Smooth muscle cell (in vitro differentiated cells): Measurements from ENCODE around the gene SLC35B2. TPM values are rescaled to one million over a fixed set of nuclear protein-coding genes. Genes with fewer than 3 reads are reported as not detected.

ENCODE experiments used
- DNase-seq: peaks from one replicate; lab custom pipeline; 2025; ENCODE audit not compliant: unreplicated experiment; lab: John Stamatoyannopoulos, UW
- H2AFZ ChIP-seq: fragments of 200-600 bp; sonication (generic); 2 replicates; pipeline ENCODE4 v1.6.0; 2016; ENCODE audit warnings: antibody characterized with exemption, low read depth, mild to moderate bottlenecking
- H3F3A ChIP-seq: fragments of 200-600 bp; sonication (generic); 2 replicates; pipeline ENCODE4 v1.6.0; 2017; ENCODE audit warnings: antibody characterized with exemption, low read depth
- H3K27ac ChIP-seq: fragments of 200-600 bp; sonication (generic); 2 replicates; pipeline ENCODE4 v1.5.1; 2016; ENCODE audit warnings: low read depth, mild to moderate bottlenecking
- H3K27me3 ChIP-seq: fragments of 200-600 bp; sonication (generic); 2 replicates; pipeline ENCODE4 v1.6.1; 2016; ENCODE audit warnings: low read depth, mild to moderate bottlenecking
- H3K36me3 ChIP-seq: fragments of 200-600 bp; sonication (generic); 2 replicates; pipeline ENCODE4 v1.5.1; 2016; ENCODE audit warnings: low read depth
- H3K4me1 ChIP-seq: fragments of 200-600 bp; sonication (generic); 2 replicates; pipeline ENCODE4 v1.5.1; 2016; ENCODE audit warnings: low read depth
- H3K4me2 ChIP-seq: fragments of 200-600 bp; sonication (generic); 2 replicates; pipeline ENCODE4 v1.6.0; 2016; ENCODE audit warnings: mild to moderate bottlenecking
- H3K4me3 ChIP-seq: fragments of 200-600 bp; sonication (generic); 2 replicates; pipeline ENCODE4 v1.5.1; 2016; ENCODE audit warnings: mild to moderate bottlenecking
- H3K79me2 ChIP-seq: fragments of 200-600 bp; sonication (generic); 2 replicates; pipeline ENCODE4 v1.6.0; 2016; ENCODE audit warnings: low read depth, mild to moderate bottlenecking
- H3K9ac ChIP-seq: fragments of 200-600 bp; sonication (generic); 2 replicates; pipeline ENCODE4 v1.6.0; 2016; ENCODE audit warnings: low read depth
- H3K9me3 ChIP-seq: fragments of 200-600 bp; sonication (generic); replicated peaks from 2 replicates; pipeline ENCODE4 v1.5.1; 2016; ENCODE audit warnings: low read depth
- H4K20me1 ChIP-seq: fragments of 200-600 bp; sonication (generic); 2 replicates; pipeline ENCODE4 v1.6.0; 2016; ENCODE audit warnings: low read depth
- WGBS: methylation state at CpG from one replicate; pipeline ENCODE4 v1.1.7; 2016; ENCODE audit warnings: low lambda C conversion rate; 5-methylcytosine and 5-hydroxymethylcytosine counted together
- polyA plus RNA-seq: library from polyadenylated mRNA; unstranded; fragments of >200 nt; fragmentation: Nextera tagmentation; extraction: Ambion mirVana; gene quantifications from 2 replicates; pipeline ENCODE4 v1.2.1, GENCODE V29; 2016
- total RNA-seq: library from RNA; depleted of rRNA; stranded (reverse); fragments of >200 nt; gene quantifications from 2 replicates; pipeline ENCODE4 v1.2.3, GENCODE V29; 2014
- TF ChIP-seq, protein P1 (sequence below): fragments of 200-600 bp; sonication (generic); IDR thresholded peaks from 2 replicates; pipeline ENCODE4 v1.5.1; 2017; ENCODE audit warnings: borderline replicate concordance, mild to moderate bottlenecking, antibody characterized with exemption; ENCODE audit not compliant: insufficient read depth, poor library complexity, severe bottlenecking

SLC35B2 gene
- total and polyA plus RNA-seq, 2 experiments from 2014 or later, result 68.6 to 112 TPM

DNA sequence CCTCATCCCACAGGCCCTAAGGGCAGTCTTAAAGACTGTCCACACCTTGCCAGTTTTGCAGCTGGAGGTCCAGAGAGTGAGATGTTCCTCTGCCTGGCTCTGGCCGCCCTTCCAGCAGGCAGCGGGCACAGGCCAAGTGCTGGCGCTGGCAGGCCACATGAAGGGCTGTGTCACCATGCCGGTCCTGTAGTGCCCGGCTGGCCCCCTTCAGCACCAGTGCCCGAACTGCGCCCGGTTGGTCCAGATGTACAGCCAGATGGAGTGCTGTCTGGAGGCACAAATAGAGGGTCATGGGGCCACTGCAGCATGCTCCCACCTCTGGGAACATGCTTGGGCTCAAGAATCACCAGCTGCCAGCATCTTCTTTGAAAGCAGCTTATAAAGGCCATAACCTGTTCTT lies 4.3 kb upstream of the SLC35B2 start:
- no peak overlapping the region for H3K9ac ChIP-seq
- peaks cover 21% of the 10 kb centered on the region for H3K79me2 ChIP-seq
- no peak overlapping the region for H3K4me3 ChIP-seq
- no peak overlapping the region for H3K27ac ChIP-seq
- H4K20me1 ChIP-seq, result peaks cover 14% of the 10 kb centered on the region
- 98% methylated on average over 8 of the region's 8 CpGs for WGBS
- no peak overlapping the region for H3K4me2 ChIP-seq
- no peak for DNase-seq
- H3K4me1 ChIP-seq, result peaks cover 27% of the 10 kb centered on the region
- no peaks in the 10 kb centered on the region for H3K27me3 ChIP-seq
- H3K9me3 ChIP-seq, result no peaks in the 10 kb centered on the region
- H3F3A ChIP-seq, result peaks cover 10% of the 10 kb centered on the region
- no peaks in the 10 kb centered on the region for H3K36me3 ChIP-seq
- TF ChIP-seq, protein P1, sequence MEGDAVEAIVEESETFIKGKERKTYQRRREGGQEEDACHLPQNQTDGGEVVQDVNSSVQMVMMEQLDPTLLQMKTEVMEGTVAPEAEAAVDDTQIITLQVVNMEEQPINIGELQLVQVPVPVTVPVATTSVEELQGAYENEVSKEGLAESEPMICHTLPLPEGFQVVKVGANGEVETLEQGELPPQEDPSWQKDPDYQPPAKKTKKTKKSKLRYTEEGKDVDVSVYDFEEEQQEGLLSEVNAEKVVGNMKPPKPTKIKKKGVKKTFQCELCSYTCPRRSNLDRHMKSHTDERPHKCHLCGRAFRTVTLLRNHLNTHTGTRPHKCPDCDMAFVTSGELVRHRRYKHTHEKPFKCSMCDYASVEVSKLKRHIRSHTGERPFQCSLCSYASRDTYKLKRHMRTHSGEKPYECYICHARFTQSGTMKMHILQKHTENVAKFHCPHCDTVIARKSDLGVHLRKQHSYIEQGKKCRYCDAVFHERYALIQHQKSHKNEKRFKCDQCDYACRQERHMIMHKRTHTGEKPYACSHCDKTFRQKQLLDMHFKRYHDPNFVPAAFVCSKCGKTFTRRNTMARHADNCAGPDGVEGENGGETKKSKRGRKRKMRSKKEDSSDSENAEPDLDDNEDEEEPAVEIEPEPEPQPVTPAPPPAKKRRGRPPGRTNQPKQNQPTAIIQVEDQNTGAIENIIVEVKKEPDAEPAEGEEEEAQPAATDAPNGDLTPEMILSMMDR, result no peak
- no peak overlapping the region for H2AFZ ChIP-seq

DNA sequence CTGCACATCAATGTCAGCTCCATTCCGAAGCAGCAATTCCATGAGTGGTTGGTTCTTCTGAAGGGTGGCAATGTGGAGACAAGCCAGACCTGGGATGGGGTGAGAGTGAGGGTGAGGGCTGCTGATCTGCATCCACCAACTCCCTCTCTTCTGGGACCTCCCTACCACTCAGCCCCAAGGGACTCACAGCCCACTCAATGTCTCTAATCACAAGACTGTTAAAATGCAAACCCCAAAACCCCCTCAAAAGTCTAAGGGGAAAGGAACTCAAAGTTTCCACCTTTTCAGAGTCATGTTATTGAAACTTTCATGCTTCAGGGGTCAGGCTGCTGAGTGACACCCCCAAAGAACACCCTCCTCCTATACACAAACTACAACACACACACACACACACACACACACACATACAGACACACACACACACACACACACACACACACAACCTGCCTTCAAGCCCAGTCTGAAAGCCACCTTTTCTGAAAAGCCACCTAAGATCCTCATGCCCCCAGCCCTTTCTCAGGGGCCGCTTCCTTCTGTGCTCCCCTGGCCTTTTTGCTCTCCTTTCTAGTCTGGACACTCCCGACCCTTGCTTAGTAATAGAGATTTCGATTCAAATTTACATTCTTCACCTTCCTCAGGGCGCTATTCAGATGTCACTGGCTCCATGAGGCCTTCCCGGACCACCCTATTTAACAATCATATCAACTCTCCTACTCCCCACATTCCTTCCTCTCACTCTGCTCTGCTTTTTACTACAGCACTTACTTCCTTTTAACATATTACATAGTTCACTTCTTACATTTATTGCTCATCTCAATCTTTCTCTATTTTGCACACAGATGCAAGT lies 3.3 kb upstream of the SLC35B2 start:
- no peak for DNase-seq
- H3K79me2 ChIP-seq, result peaks cover 27% of the 10 kb centered on the region
- TF ChIP-seq, protein P1, result no peak
- H4K20me1 ChIP-seq, result peaks cover 23% of the 10 kb centered on the region
- no peaks in the 10 kb centered on the region for H3K27me3 ChIP-seq
- peaks cover 15% of the 10 kb centered on the region for H3F3A ChIP-seq
- 90% methylated on average over 6 of the region's 6 CpGs for WGBS
- no peak overlapping the region for H3K9ac ChIP-seq
- no peak overlapping the region for H3K27ac ChIP-seq
- no peaks in the 10 kb centered on the region for H3K36me3 ChIP-seq
- no peak overlapping the region for H2AFZ ChIP-seq
- H3K4me2 ChIP-seq, result no peak overlapping the region
- no peak overlapping the region for H3K4me3 ChIP-seq
- peaks cover 33% of the 10 kb centered on the region for H3K4me1 ChIP-seq
- H3K9me3 ChIP-seq, result no peaks in the 10 kb centered on the region

DNA sequence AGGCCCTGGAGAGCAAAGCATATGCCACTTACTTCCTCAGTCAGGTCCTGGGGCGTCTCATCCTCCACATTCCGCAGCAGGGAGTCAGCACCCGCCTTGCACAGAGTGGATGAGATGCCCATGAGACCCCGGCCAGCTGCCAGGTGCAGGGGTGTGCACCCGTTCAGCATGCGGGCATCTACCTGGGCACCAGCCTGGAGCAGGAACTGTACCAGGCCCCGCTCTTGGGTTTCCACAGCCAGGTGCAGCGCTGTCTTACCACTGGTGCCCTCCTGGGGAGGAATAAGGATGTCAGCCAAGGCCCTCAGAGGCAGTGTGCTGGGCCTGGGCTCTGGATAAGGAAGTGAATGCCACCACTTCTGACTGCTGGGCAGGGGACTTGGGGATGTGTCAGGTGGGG lies 2.7 kb upstream of the SLC35B2 start:
- H3K4me3 ChIP-seq, result no peak overlapping the region
- H2AFZ ChIP-seq, result no peak overlapping the region
- no peak for DNase-seq
- peaks cover 32% of the 10 kb centered on the region for H3K4me1 ChIP-seq
- no peak overlapping the region for H3K9ac ChIP-seq
- TF ChIP-seq, protein P1, result no peak
- H3K27me3 ChIP-seq, result no peaks in the 10 kb centered on the region
- WGBS, result 96% methylated on average over 8 of the region's 8 CpGs
- peaks cover 16% of the 10 kb centered on the region for H3F3A ChIP-seq
- H3K36me3 ChIP-seq, result no peaks in the 10 kb centered on the region
- no peak overlapping the region for H3K4me2 ChIP-seq
- H4K20me1 ChIP-seq, result peaks cover 30% of the 10 kb centered on the region
- no peaks in the 10 kb centered on the region for H3K9me3 ChIP-seq
- H3K79me2 ChIP-seq, result peaks cover 28% of the 10 kb centered on the region
- H3K27ac ChIP-seq, result no peak overlapping the region

DNA sequence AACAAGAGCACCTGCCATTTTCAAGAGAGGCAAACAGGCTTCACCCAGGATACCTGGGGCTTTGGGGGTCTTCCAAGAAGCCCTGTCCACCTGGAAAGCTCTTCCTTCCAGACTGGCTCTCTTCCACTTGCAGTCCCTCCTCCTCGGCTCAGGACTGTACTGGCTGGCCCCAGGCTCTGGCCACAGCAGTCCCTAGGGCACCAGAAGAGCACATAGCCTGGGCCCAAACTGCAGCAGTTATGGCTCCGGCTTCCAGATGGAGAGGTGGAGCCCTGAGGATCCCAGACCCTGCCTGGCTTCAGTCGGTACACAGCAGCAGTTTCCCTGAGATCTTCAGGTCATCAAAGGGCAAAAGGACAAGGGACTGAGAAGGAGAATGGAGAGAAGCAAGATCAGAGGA lies 1.6 kb upstream of the SLC35B2 start:
- H3K4me2 ChIP-seq, result no peak overlapping the region
- no peak overlapping the region for H2AFZ ChIP-seq
- H3K4me1 ChIP-seq, result peaks cover 23% of the 10 kb centered on the region
- H3K4me3 ChIP-seq, result no peak overlapping the region
- 100% methylated on average over 3 of the region's 3 CpGs for WGBS
- no peak overlapping the region for H3K9ac ChIP-seq
- TF ChIP-seq, protein P1, result no peak
- DNase-seq, result no peak
- H3K36me3 ChIP-seq, result no peaks in the 10 kb centered on the region
- H3K27ac ChIP-seq, result no peak overlapping the region
- peaks cover 25% of the 10 kb centered on the region for H3F3A ChIP-seq
- no peaks in the 10 kb centered on the region for H3K9me3 ChIP-seq
- H4K20me1 ChIP-seq, result peaks cover 32% of the 10 kb centered on the region
- H3K79me2 ChIP-seq, result peaks cover 29% of the 10 kb centered on the region
- no peaks in the 10 kb centered on the region for H3K27me3 ChIP-seq
